K562 (cell line): ENCODE measurements around the gene SART3. TPM values are rescaled to one million over a fixed set of nuclear protein-coding genes. Genes with fewer than 3 reads are reported as not detected.
A peak's percentile ranks its signal among the peaks of the same experiment; 100 is the strongest.

Experiments used
- HDAC1 ChIP-seq, 2 experiments: fragments of 450-650 bp; IDR thresholded peaks; 2 replicates each; pipeline ENCODE4 v1.6.1; 2016 to 2017; ENCODE audit warnings: inconsistent platforms in 1 of 2, mild to moderate bottlenecking in 1 of 2, moderate library complexity in 1 of 2
- KDM1A ChIP-seq, 2 experiments: fragments of 450-650 bp; IDR thresholded peaks; 2 replicates each; pipeline ENCODE4 v1.6.1; 2016; ENCODE audit warnings: mild to moderate bottlenecking in 2 of 2
- L3MBTL2 ChIP-seq: fragments of 450-650 bp; IDR thresholded peaks from 2 replicates; pipeline ENCODE4 v1.6.1; 2016; ENCODE audit warnings: mild to moderate bottlenecking, moderate library complexity
- MCM5 ChIP-seq: fragments of 450-650 bp; IDR thresholded peaks from 2 replicates; pipeline ENCODE4 v1.6.1; 2016; ENCODE audit warnings: low read depth
- NR2F6 ChIP-seq: fragments of 450-650 bp; formaldehyde crosslinking; IDR thresholded peaks from 2 replicates; pipeline ENCODE4 v1.4.0; 2020; ENCODE audit warnings: mild to moderate bottlenecking
- POLR2B ChIP-seq: fragments of 450-650 bp; IDR thresholded peaks from 2 replicates; pipeline ENCODE4 v1.6.1; 2018; ENCODE audit warnings: low read depth; ENCODE audit not compliant: partially characterized antibody
- SRSF7 ChIP-seq: fragments of 200-400 bp; formaldehyde crosslinking; optimal IDR thresholded peaks from 2 replicates; pipeline ENCODE3; 2017; ENCODE audit warnings: mild to moderate bottlenecking, low read depth, low read length
- STAG1 ChIP-seq: sonication (generic); formaldehyde crosslinking; IDR thresholded peaks from 2 replicates; pipeline ENCODE4 v1.5.0; 2020; ENCODE audit warnings: missing genetic modification reagents, borderline replicate concordance
- TAF1 ChIP-seq: IDR thresholded peaks from 2 replicates; pipeline ENCODE4 v1.6.1; 2011; ENCODE audit warnings: mild to moderate bottlenecking, low read length, moderate library complexity; ENCODE audit not compliant: insufficient read depth, control insufficient read depth, severe bottlenecking; ENCODE audit errors: extremely low read depth
- ZFP1 ChIP-seq: fragments of 450-650 bp; formaldehyde crosslinking; IDR thresholded peaks from 2 replicates; pipeline ENCODE4 v1.4.0; 2020; ENCODE audit warnings: mild to moderate bottlenecking, mixed read lengths
- polyA plus RNA-seq, 8 experiments: library from polyadenylated mRNA; depleted of rRNA in 4 of 8; stranded (reverse) in 5 of 8; unstranded in 3 of 8; fragments of >200 nt; fragmentation: Nextera tagmentation in 2 of 8; fragmentation: Illumina TruSeq in 1 of 8; extraction: Ambion mirVana in 2 of 8; extraction: Trizol in 1 of 8; gene quantifications; 2 replicates each; pipeline versions ENCODE4 v1.2.1 to v1.2.3, GENCODE V29; 2011 to 2014; ENCODE audit warnings: inconsistent platforms in 1 of 8, missing spikeins in 1 of 8
- total RNA-seq, 7 experiments: library from RNA; depleted of rRNA in 6 of 7; stranded (reverse); fragments of >200 nt in 6 of 7; fragmentation: Illumina TruSeq in 2 of 7; extraction: Trizol in 2 of 7; gene quantifications; 2 replicates each; pipeline versions ENCODE4 v1.2.1 to v1.2.3, GENCODE V29; 2011 to 2021; ENCODE audit warnings: low replicate concordance in 1 of 7
- TF ChIP-seq, protein P1 (sequence below), 2 experiments: fragments of 150-350 bp in 1 of 2; IDR thresholded peaks; 2 replicates each; pipeline ENCODE4 v1.6.1; 2012 to 2016; ENCODE audit warnings: low read depth in 2 of 2, low read length in 2 of 2, mild to moderate bottlenecking in 1 of 2, moderate library complexity in 1 of 2
- TF ChIP-seq, protein P2 (sequence below), 2 experiments: fragments of 250-450 bp in 1 of 2; fragments of 450-650 bp in 1 of 2; sonication (Bioruptor Pico) in 1 of 2; IDR thresholded peaks; 2 replicates each; pipeline versions ENCODE4 v1.6.1 to v1.8.0; 2016 to 2021; ENCODE audit warnings: mild to moderate bottlenecking in 2 of 2, moderate library complexity in 2 of 2, missing compliant biosample characterization in 1 of 2, missing genetic modification characterization in 1 of 2
- TF ChIP-seq, protein P3 (sequence below): sonication (generic); formaldehyde crosslinking; IDR thresholded peaks from 2 replicates; pipeline ENCODE4 v1.8.0; 2022; ENCODE audit warnings: mild to moderate bottlenecking, missing genetic modification reagents
- TF ChIP-seq, protein P4 (sequence below), 3 experiments: fragments of 200-800 bp in 1 of 3; fragments of 250-450 bp in 1 of 3; fragments of 450-650 bp in 1 of 3; sonication (Bioruptor Pico) in 1 of 3; sonication (Bioruptor generic) in 1 of 3; formaldehyde crosslinking in 1 of 3; IDR thresholded peaks; 2 replicates each; pipeline versions ENCODE4 v1.6.1 to v1.8.0; 2016 to 2022; ENCODE audit warnings: mild to moderate bottlenecking in 2 of 3, missing genetic modification characterization in 2 of 3, missing compliant biosample characterization in 1 of 3, moderate library complexity in 1 of 3
- TF ChIP-seq, protein P5 (sequence below): fragments of 200-800 bp; sonication (Bioruptor generic); IDR thresholded peaks from 2 replicates; pipeline ENCODE4 v1.6.1; 2017; ENCODE audit warnings: missing genetic modification characterization, missing compliant biosample characterization

The SART3 gene
- total and polyA plus RNA-seq, 9 of the 15 experiments (the other 6 are each of a cell fraction or from before 2014, with no cell fraction given), result 8.9 to 167 (median 56.7) TPM

- TF ChIP-seq, protein P1, sequence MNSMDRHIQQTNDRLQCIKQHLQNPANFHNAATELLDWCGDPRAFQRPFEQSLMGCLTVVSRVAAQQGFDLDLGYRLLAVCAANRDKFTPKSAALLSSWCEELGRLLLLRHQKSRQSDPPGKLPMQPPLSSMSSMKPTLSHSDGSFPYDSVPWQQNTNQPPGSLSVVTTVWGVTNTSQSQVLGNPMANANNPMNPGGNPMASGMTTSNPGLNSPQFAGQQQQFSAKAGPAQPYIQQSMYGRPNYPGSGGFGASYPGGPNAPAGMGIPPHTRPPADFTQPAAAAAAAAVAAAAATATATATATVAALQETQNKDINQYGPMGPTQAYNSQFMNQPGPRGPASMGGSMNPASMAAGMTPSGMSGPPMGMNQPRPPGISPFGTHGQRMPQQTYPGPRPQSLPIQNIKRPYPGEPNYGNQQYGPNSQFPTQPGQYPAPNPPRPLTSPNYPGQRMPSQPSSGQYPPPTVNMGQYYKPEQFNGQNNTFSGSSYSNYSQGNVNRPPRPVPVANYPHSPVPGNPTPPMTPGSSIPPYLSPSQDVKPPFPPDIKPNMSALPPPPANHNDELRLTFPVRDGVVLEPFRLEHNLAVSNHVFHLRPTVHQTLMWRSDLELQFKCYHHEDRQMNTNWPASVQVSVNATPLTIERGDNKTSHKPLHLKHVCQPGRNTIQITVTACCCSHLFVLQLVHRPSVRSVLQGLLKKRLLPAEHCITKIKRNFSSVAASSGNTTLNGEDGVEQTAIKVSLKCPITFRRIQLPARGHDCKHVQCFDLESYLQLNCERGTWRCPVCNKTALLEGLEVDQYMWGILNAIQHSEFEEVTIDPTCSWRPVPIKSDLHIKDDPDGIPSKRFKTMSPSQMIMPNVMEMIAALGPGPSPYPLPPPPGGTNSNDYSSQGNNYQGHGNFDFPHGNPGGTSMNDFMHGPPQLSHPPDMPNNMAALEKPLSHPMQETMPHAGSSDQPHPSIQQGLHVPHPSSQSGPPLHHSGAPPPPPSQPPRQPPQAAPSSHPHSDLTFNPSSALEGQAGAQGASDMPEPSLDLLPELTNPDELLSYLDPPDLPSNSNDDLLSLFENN (IDR thresholded peaks at IDR 0.05; ENCODE audit: low read depth in 2 of 2, low read length in 2 of 2), result no peak
- TF ChIP-seq SRSF7 (no peak), NR2F6 (CRISPR knock-in tag) (no peak), HDAC1 (IDR thresholded peaks at IDR 0.05) (peak in 1 of 2 experiments; percentile 77; a peak in 2 of 4 replicates), ZFP1 (CRISPR knock-in tag) (no peak), MCM5 (no peak), L3MBTL2 (0 out of 2 replicates have a peak, but pooled peaks have one; percentile 10), KDM1A (IDR thresholded peaks at IDR 0.05) (no peak), POLR2B (peak; percentile 75), STAG1 (CRISPR knock-in tag) (0 out of 2 replicates have a peak, but pooled peaks have one; percentile 22), TAF1 (peak; percentile 77)
- TF ChIP-seq, protein P2, sequence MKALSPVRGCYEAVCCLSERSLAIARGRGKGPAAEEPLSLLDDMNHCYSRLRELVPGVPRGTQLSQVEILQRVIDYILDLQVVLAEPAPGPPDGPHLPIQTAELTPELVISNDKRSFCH (CRISPR knock-in tag; IDR thresholded peaks at IDR 0.05), result no peak
- TF ChIP-seq, protein P2 (tag; IDR thresholded peaks at IDR 0.05), result no peak
- TF ChIP-seq, protein P3, sequence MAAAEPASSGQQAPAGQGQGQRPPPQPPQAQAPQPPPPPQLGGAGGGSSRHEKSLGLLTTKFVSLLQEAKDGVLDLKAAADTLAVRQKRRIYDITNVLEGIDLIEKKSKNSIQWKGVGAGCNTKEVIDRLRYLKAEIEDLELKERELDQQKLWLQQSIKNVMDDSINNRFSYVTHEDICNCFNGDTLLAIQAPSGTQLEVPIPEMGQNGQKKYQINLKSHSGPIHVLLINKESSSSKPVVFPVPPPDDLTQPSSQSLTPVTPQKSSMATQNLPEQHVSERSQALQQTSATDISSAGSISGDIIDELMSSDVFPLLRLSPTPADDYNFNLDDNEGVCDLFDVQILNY (CRISPR knock-in tag), result peak; percentile 23; the same call in 1 of the 2 replicates
- TF ChIP-seq, protein P4, sequence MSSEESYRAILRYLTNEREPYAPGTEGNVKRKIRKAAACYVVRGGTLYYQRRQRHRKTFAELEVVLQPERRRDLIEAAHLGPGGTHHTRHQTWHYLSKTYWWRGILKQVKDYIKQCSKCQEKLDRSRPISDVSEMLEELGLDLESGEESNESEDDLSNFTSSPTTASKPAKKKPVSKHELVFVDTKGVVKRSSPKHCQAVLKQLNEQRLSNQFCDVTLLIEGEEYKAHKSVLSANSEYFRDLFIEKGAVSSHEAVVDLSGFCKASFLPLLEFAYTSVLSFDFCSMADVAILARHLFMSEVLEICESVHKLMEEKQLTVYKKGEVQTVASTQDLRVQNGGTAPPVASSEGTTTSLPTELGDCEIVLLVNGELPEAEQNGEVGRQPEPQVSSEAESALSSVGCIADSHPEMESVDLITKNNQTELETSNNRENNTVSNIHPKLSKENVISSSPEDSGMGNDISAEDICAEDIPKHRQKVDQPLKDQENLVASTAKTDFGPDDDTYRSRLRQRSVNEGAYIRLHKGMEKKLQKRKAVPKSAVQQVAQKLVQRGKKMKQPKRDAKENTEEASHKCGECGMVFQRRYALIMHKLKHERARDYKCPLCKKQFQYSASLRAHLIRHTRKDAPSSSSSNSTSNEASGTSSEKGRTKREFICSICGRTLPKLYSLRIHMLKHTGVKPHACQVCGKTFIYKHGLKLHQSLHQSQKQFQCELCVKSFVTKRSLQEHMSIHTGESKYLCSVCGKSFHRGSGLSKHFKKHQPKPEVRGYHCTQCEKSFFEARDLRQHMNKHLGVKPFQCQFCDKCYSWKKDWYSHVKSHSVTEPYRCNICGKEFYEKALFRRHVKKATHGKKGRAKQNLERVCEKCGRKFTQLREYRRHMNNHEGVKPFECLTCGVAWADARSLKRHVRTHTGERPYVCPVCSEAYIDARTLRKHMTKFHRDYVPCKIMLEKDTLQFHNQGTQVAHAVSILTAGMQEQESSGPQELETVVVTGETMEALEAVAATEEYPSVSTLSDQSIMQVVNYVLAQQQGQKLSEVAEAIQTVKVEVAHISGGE (CRISPR knock-in tag; IDR thresholded peaks at IDR 0.05), result 0 out of 6 replicates have a peak, but pooled peaks of 1 of the 3 experiments have one; percentile 16
- TF ChIP-seq, protein P5, sequence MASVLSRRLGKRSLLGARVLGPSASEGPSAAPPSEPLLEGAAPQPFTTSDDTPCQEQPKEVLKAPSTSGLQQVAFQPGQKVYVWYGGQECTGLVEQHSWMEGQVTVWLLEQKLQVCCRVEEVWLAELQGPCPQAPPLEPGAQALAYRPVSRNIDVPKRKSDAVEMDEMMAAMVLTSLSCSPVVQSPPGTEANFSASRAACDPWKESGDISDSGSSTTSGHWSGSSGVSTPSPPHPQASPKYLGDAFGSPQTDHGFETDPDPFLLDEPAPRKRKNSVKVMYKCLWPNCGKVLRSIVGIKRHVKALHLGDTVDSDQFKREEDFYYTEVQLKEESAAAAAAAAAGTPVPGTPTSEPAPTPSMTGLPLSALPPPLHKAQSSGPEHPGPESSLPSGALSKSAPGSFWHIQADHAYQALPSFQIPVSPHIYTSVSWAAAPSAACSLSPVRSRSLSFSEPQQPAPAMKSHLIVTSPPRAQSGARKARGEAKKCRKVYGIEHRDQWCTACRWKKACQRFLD (CRISPR knock-in tag), result 0 out of 2 replicates have a peak, but pooled peaks have one; percentile 61
Measured at GRCh38 chr12:108562348-108563135, 1.6 kb upstream of the SART3 start, which contains the start of gene ISCU (continued).
